T-helper 2 cell treated with Interferon-gamma antibody and Interleukin-4, amounts not matched to agents 5 μg/mL and 100 μg/mL, for 36 hours (primary cell): Measurements from ENCODE around the gene FHIT.

Experiments
- DNase-seq: peaks from one replicate; pipeline ENCODE4 v3.0.0; 2021; ENCODE audit warnings: low spot score
- H3K27ac Mint-ChIP-seq: one replicate; pipeline ENCODE4 v1.8.0; 2021; ENCODE audit warnings: mild to moderate bottlenecking, mixed read lengths
- H3K27me3 Mint-ChIP-seq: one replicate; pipeline ENCODE4 v1.8.0; 2021; ENCODE audit warnings: low read depth, mixed read lengths
- H3K36me3 Mint-ChIP-seq: one replicate; pipeline ENCODE4 v1.8.0; 2021; ENCODE audit warnings: low read depth, mixed read lengths
- H3K4me1 Mint-ChIP-seq: one replicate; pipeline ENCODE4 v1.8.0; 2021; ENCODE audit warnings: low read depth, mixed read lengths
- H3K4me3 Mint-ChIP-seq: one replicate; pipeline ENCODE4 v1.8.0; 2022; ENCODE audit warnings: mild to moderate bottlenecking, moderate library complexity, mixed read lengths
- H3K9me3 Mint-ChIP-seq: one replicate; pipeline ENCODE4 v1.8.0; 2021; ENCODE audit warnings: mixed read lengths

The FHIT gene

DNA sequence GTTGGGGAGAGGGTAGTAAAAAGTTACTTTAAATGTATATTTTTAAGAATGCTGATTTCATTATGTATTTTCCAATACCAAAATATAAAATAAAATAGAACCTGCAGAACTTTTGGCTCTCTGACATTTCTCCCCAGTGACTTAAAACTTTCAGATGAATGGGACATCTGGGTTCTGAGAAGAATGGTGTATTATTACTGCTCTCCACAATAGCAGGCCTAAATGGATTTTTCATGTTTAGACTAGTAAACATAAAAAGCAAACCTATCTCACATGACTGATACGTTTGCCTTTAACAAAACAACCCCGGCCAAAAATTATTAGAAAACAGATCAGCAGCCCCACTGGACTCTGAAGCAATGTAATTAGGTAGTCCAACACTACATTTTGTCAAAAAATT, 73.8 kb downstream of the FHIT start:
- Mint-ChIP-seq H3K9me3 (no peaks in the 10 kb centered on the region), H3K4me3 (no peak overlapping the region), H3K36me3 (no peaks in the 10 kb centered on the region), H3K27ac (no peak overlapping the region), H3K27me3 (no peaks in the 10 kb centered on the region), H3K4me1 (no peaks in the 10 kb centered on the region)
- DNase-seq = no peak

GRCh38 chr3:61173676-61174075, 77.6 kb downstream of the FHIT start:
- H3K36me3 Mint-ChIP-seq = no peaks in the 10 kb centered on the region

DNA sequence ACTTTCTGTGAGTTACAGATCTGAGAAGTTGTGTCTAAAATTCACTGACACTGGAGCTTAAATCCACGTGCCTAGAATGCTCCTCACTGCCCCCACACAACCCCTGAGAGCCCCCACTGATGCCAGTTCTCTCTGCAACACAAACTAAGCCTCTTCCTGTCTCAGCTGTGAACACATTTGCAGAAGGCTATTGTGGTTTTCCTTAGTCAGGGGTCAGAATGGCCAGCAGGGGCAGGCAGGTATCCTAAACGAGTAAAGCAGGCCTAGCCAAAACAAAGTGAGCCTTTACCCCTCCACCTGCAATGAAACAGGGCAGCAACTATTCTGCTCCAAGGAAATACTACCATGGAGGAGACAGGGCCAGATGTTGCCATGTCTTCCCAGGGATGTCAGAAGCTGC, 78.6 kb downstream of the FHIT start:
- DNase-seq = no peak
- H3K36me3 Mint-ChIP-seq = no peaks in the 10 kb centered on the region
- H3K4me3 Mint-ChIP-seq = no peak overlapping the region
- no peak overlapping the region for H3K27ac Mint-ChIP-seq
- no peaks in the 10 kb centered on the region for H3K4me1 Mint-ChIP-seq
- H3K9me3 Mint-ChIP-seq = no peaks in the 10 kb centered on the region
- H3K27me3 Mint-ChIP-seq = no peaks in the 10 kb centered on the region

More at GRCh38 chr3:61173676-61174075, 77.6 kb downstream of the FHIT start:
- no peak overlapping the region for H3K4me3 Mint-ChIP-seq
- no peaks in the 10 kb centered on the region for H3K27me3 Mint-ChIP-seq
- DNase-seq = no peak
- H3K9me3 Mint-ChIP-seq = no peaks in the 10 kb centered on the region
- no peaks in the 10 kb centered on the region for H3K4me1 Mint-ChIP-seq
- H3K27ac Mint-ChIP-seq = no peak overlapping the region

GRCh38 chr3:61172203-61172602, 79.0 kb downstream of the FHIT start:
- H3K36me3 Mint-ChIP-seq = no peaks in the 10 kb centered on the region

DNA sequence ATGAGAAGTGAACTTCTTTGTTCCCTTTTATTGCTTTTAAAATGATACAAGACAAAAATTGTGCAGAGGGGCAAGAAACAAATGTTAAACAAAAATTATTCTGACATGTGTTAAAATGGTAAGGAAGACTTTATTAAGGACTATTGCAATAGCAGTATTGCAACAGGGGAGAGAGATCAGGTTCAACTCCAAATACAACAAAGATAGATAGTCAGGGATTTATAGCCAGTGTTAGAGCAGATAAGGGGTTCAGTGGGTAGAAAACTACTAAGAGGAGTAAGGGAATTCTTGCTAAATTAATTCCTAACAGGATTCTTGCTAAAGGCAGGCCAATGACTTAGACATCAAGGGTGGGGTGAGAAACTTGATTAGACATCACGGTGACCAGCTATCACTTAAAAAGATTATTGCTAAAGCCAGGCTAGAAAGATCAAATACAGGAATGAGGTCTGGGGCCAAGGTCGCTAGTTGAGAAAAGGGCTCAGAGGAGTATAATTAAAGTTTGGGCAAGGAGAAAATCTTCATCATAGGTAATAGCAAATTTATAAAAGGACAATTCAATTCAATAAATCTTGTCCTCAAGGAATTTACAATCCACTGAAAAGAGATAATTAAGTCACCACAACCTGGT, 81.5 kb downstream of the FHIT start:
- peaks cover 13% of the 10 kb centered on the region for H3K9me3 Mint-ChIP-seq
- H3K4me1 Mint-ChIP-seq = no peaks in the 10 kb centered on the region
- H3K4me3 Mint-ChIP-seq = no peak overlapping the region
- H3K27me3 Mint-ChIP-seq = no peaks in the 10 kb centered on the region
- no peak overlapping the region for H3K27ac Mint-ChIP-seq
- DNase-seq = no peak
- no peaks in the 10 kb centered on the region for H3K36me3 Mint-ChIP-seq

More at GRCh38 chr3:61172203-61172602, 79.0 kb downstream of the FHIT start:
- Mint-ChIP-seq H3K4me1 (no peaks in the 10 kb centered on the region), H3K27me3 (no peaks in the 10 kb centered on the region), H3K9me3 (no peaks in the 10 kb centered on the region), H3K27ac (no peak overlapping the region), H3K4me3 (no peak overlapping the region)
- no peak for DNase-seq

DNA sequence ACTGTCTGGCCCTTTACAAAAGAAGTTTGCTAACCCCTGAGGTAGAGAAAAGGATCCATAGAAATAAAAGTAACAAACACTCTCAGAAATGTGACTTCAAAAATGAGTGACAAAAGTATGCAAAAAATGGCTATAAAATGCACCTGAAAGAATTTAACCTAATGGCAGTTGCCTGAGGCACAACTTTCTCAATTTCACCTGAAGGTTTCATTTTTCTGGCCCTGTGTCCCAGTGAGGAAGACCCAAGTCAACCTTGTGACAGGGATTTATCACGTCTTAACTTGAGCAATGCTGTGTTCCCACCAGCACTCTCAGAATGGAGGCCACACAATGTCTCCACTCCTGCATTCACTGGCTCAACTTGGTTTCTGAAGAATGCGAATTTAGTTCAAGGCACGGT, 83.0 kb downstream of the FHIT start:
- H3K4me3 Mint-ChIP-seq = no peak overlapping the region
- no peaks in the 10 kb centered on the region for H3K36me3 Mint-ChIP-seq
- DNase-seq = no peak
- H3K9me3 Mint-ChIP-seq = peaks cover 15% of the 10 kb centered on the region
- H3K27me3 Mint-ChIP-seq = no peaks in the 10 kb centered on the region
- no peaks in the 10 kb centered on the region for H3K4me1 Mint-ChIP-seq
- H3K27ac Mint-ChIP-seq = no peak overlapping the region

DNA sequence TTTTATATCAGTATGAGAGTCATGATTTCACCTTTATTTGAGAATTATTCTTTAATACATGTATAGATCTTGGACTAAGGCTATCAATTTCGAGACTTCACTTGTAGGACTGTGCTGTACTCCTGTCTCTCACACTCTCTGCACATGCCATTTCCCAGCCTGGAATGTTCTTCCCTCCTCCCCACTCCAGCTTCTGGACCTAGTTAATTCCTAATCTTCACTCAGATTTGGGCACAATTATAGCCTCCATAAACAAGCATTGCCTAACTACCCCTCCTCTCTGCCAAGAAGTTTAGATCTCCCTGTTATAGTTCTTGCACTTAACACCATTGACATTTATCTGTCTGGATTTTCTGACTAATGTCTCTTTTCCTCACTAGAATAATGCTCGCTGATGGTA, 88.3 kb downstream of the FHIT start:
- Mint-ChIP-seq H3K27me3 (no peaks in the 10 kb centered on the region), H3K36me3 (no peaks in the 10 kb centered on the region), H3K9me3 (peaks cover 15% of the 10 kb centered on the region), H3K4me3 (no peak overlapping the region), H3K27ac (no peak overlapping the region), H3K4me1 (no peaks in the 10 kb centered on the region)
- no peak for DNase-seq

GRCh38 chr3:61158667-61159066, 92.6 kb downstream of the FHIT start:
- no peaks in the 10 kb centered on the region for H3K4me1 Mint-ChIP-seq
- H3K36me3 Mint-ChIP-seq = no peaks in the 10 kb centered on the region
- no peaks in the 10 kb centered on the region for H3K9me3 Mint-ChIP-seq
- no peak overlapping the region for H3K4me3 Mint-ChIP-seq
- no peak for DNase-seq
- no peak overlapping the region for H3K27ac Mint-ChIP-seq
- H3K27me3 Mint-ChIP-seq = no peaks in the 10 kb centered on the region

GRCh38 chr3:61158216-61158615, 93.0 kb downstream of the FHIT start:
- no peaks in the 10 kb centered on the region for H3K27me3 Mint-ChIP-seq
- no peak overlapping the region for H3K27ac Mint-ChIP-seq
- H3K4me3 Mint-ChIP-seq = no peak overlapping the region
- no peaks in the 10 kb centered on the region for H3K4me1 Mint-ChIP-seq
- DNase-seq = no peak
- no peaks in the 10 kb centered on the region for H3K9me3 Mint-ChIP-seq
- no peaks in the 10 kb centered on the region for H3K36me3 Mint-ChIP-seq

- H3K36me3 Mint-ChIP-seq = no peaks in the 10 kb centered on the region
- H3K27me3 Mint-ChIP-seq = no peaks in the 10 kb centered on the region
Observed at GRCh38 chr3:61157414-61157813, 93.8 kb downstream of the FHIT start.

GRCh38 chr3:61155701-61156292, 95.5 kb downstream of the FHIT start:
- no peaks in the 10 kb centered on the region for H3K27me3 Mint-ChIP-seq
- H3K36me3 Mint-ChIP-seq = no peaks in the 10 kb centered on the region
- H3K27ac Mint-ChIP-seq = no peak overlapping the region

More at GRCh38 chr3:61157414-61157813, 93.8 kb downstream of the FHIT start:
- H3K9me3 Mint-ChIP-seq = no peaks in the 10 kb centered on the region
- H3K27ac Mint-ChIP-seq = no peak overlapping the region
- no peak for DNase-seq
- no peak overlapping the region for H3K4me3 Mint-ChIP-seq
- H3K4me1 Mint-ChIP-seq = no peaks in the 10 kb centered on the region

DNA sequence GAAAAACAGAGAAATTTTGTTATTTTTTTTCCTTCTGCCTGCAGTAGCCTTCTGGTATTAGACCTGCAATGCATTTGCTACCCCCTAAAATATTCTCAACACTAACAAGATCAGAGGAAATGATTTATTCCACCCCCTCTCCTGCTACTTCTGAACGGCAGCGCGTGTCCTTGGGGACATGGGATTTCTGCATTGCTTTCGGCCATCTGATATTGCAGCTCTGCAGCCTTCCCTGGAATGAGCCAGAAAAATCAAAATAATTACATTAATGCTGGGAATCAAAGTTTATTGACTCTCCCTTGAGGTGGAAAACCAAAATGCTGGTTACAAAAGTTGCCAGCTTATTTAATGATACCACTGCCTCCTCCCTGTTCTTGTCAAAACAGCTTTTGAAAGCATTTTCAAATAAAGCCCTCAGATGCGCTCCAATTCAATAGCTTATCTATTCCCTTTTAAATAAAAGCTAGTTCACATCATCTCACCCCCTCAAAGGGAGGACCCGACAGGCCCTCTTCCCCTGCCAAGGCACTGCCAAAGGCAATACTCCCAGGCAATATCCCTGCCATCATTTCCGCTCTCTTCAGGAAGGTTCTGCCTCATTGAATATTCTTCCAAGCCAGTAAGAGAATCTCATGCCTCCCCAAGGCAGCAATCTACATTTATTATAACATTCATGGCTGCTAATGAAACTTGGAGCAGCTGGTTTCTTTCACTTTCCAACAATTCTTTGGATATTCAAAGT, 96.6 kb downstream of the FHIT start:
- H3K27me3 Mint-ChIP-seq = no peaks in the 10 kb centered on the region
- H3K36me3 Mint-ChIP-seq = no peaks in the 10 kb centered on the region
- no peak for DNase-seq
- no peaks in the 10 kb centered on the region for H3K4me1 Mint-ChIP-seq
- H3K9me3 Mint-ChIP-seq = peaks cover 3% of the 10 kb centered on the region
- no peak overlapping the region for H3K27ac Mint-ChIP-seq
- no peak overlapping the region for H3K4me3 Mint-ChIP-seq

More at GRCh38 chr3:61155701-61156292, 95.5 kb downstream of the FHIT start:
- Mint-ChIP-seq H3K4me3 (no peak overlapping the region), H3K9me3 (no peaks in the 10 kb centered on the region), H3K4me1 (no peaks in the 10 kb centered on the region)
- DNase-seq = no peak

DNA sequence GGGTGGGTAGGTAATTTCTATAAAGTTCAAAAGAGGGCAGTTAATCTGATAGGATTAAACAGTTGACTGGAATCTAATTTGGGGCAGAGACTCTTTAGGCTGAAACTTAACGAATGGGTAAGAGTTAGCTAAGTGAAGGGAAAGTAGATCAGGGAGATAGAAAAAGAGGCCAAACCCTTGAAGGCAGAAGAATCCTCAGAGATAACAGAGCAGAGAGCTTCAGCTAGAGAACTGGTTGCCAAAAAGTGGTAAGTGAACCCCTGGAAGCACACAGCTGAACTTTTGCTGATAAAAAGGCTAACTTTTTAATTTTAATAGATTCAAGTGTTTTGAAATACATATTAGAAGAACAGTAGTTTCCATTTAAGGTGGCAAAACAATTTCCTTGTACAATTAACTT, 99.2 kb downstream of the FHIT start:
- H3K36me3 Mint-ChIP-seq = no peaks in the 10 kb centered on the region
- H3K27ac Mint-ChIP-seq = no peak overlapping the region
- peaks cover 3% of the 10 kb centered on the region for H3K9me3 Mint-ChIP-seq
- DNase-seq = no peak
- H3K4me3 Mint-ChIP-seq = no peak overlapping the region
- H3K27me3 Mint-ChIP-seq = no peaks in the 10 kb centered on the region
- H3K4me1 Mint-ChIP-seq = no peaks in the 10 kb centered on the region

- H3K9me3 Mint-ChIP-seq = peaks cover 3% of the 10 kb centered on the region
- no peaks in the 10 kb centered on the region for H3K4me1 Mint-ChIP-seq
- H3K27me3 Mint-ChIP-seq = no peaks in the 10 kb centered on the region
- no peak for DNase-seq
- H3K4me3 Mint-ChIP-seq = no peak overlapping the region
- no peaks in the 10 kb centered on the region for H3K36me3 Mint-ChIP-seq
- H3K27ac Mint-ChIP-seq = no peak overlapping the region
Observed at GRCh38 chr3:61149236-61149635, 102.0 kb downstream of the FHIT start.
